Chondrocyte (in vitro differentiated cells): ENCODE data around the gene NR5A1. TPM values are rescaled to one million over a fixed set of nuclear protein-coding genes. Genes with fewer than 3 reads are reported as not detected.

Experiments used
- DNase-seq: peaks from one replicate; pipeline ENCODE4 v3.0.0; 2021; ENCODE audit warnings: mixed read lengths, low spot score
- H3K27ac Mint-ChIP-seq: one replicate; pipeline ENCODE4 v1.8.0; 2021; ENCODE audit warnings: mild to moderate bottlenecking, moderate library complexity, mixed read lengths; ENCODE audit not compliant: unreplicated experiment
- H3K27me3 Mint-ChIP-seq: 2 replicates; pipeline ENCODE4 v1.8.0; 2021; ENCODE audit warnings: low read depth, mixed read lengths
- H3K36me3 Mint-ChIP-seq: 2 replicates; pipeline ENCODE4 v1.8.0; 2021; ENCODE audit warnings: low read depth, mixed read lengths
- H3K4me1 Mint-ChIP-seq: 2 replicates; pipeline ENCODE4 v1.8.0; 2021; ENCODE audit warnings: low read depth, mild to moderate bottlenecking, mixed read lengths
- H3K4me3 Mint-ChIP-seq: one replicate; pipeline ENCODE4 v1.8.0; 2021; ENCODE audit warnings: mild to moderate bottlenecking, moderate library complexity, mixed read lengths; ENCODE audit not compliant: unreplicated experiment
- H3K9me3 Mint-ChIP-seq: 2 replicates; pipeline ENCODE4 v1.8.0; 2021; ENCODE audit warnings: low read depth, mixed read lengths
- total RNA-seq: library from RNA; stranded (reverse); gene quantifications from 3 replicates; pipeline ENCODE4 v1.2.1, GENCODE V29; 2021
- TF ChIP-seq, protein P1 (sequence below): fragments of 200-600 bp; sonication (generic); IDR thresholded peaks from 2 replicates; pipeline ENCODE4 v1.5.0; 2021; ENCODE audit warnings: antibody characterized with exemption, mild to moderate bottlenecking, moderate library complexity

Gene NR5A1
- total RNA-seq, 1 donor from 2014 or later: not detected

DNA sequence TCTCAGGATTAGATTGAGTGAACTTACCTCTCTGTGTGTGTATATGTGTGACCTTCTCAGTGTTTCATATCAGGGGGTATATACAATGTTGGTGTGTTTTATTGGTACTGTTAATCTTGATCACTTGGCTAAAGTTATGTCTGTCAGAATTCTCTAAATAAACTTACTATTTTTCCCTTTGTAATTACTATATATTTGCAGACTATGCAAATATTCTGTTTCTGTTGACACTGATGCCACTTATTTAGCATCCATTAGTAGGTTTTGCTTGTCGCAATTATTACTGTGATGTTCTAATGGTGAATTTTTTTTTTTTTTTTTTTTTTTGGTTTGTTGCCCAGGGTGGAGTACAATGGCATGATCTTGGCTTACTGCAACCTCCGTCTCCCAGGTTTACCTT lies 42.9 kb upstream of the NR5A1 start:
- DNase-seq: no peak
- no peaks in the 10 kb centered on the region for H3K27me3 Mint-ChIP-seq
- H3K27ac Mint-ChIP-seq: no peak overlapping the region
- H3K36me3 Mint-ChIP-seq: no peaks in the 10 kb centered on the region
- TF ChIP-seq, protein P1, sequence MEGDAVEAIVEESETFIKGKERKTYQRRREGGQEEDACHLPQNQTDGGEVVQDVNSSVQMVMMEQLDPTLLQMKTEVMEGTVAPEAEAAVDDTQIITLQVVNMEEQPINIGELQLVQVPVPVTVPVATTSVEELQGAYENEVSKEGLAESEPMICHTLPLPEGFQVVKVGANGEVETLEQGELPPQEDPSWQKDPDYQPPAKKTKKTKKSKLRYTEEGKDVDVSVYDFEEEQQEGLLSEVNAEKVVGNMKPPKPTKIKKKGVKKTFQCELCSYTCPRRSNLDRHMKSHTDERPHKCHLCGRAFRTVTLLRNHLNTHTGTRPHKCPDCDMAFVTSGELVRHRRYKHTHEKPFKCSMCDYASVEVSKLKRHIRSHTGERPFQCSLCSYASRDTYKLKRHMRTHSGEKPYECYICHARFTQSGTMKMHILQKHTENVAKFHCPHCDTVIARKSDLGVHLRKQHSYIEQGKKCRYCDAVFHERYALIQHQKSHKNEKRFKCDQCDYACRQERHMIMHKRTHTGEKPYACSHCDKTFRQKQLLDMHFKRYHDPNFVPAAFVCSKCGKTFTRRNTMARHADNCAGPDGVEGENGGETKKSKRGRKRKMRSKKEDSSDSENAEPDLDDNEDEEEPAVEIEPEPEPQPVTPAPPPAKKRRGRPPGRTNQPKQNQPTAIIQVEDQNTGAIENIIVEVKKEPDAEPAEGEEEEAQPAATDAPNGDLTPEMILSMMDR: no peak
- H3K4me3 Mint-ChIP-seq: no peak overlapping the region
- H3K9me3 Mint-ChIP-seq: no peaks in the 10 kb centered on the region
- no peaks in the 10 kb centered on the region for H3K4me1 Mint-ChIP-seq

- H3K27ac Mint-ChIP-seq: no peak overlapping the region
- H3K4me1 Mint-ChIP-seq: no peaks in the 10 kb centered on the region
- no peak for DNase-seq
- H3K27me3 Mint-ChIP-seq: no peaks in the 10 kb centered on the region
- TF ChIP-seq, protein P1: no peak
- no peaks in the 10 kb centered on the region for H3K9me3 Mint-ChIP-seq
- H3K4me3 Mint-ChIP-seq: no peak overlapping the region
- no peaks in the 10 kb centered on the region for H3K36me3 Mint-ChIP-seq
Observed at GRCh38 chr9:124549016-124549415, 41.8 kb upstream of the NR5A1 start.

DNA sequence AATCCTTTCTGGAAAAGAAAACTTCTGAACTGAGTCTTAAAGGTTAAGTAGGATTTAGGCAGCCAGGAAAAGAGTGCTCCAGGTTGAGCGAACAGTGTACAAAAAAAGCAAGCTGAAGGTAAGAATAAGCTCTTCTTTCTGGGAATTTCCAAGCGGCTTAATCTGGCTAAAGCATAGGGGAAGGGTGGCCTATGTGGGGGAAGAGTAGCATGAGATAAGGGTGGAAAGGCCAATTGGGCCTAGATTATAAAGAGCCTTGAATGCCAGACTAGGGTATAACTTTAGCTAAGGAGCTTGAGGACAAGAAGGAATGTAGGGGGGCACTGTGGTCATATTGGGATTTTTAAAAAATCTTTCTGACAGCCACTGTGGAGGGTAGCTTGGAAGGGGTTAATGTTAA lies 37.3 kb upstream of the NR5A1 start:
- no peak overlapping the region for H3K4me3 Mint-ChIP-seq
- H3K27me3 Mint-ChIP-seq: no peaks in the 10 kb centered on the region
- no peaks in the 10 kb centered on the region for H3K4me1 Mint-ChIP-seq

GRCh38 chr9:124541824-124542223 lies 34.6 kb upstream of the NR5A1 start:
- TF ChIP-seq, protein P1: no peak
- Mint-ChIP-seq H3K4me3 (no peak overlapping the region), H3K9me3 (no peaks in the 10 kb centered on the region)

More for the DNA sequence above, 37.3 kb upstream of the NR5A1 start:
- Mint-ChIP-seq H3K36me3 (no peaks in the 10 kb centered on the region), H3K9me3 (no peaks in the 10 kb centered on the region), H3K27ac (no peak overlapping the region)
- DNase-seq: no peak
- TF ChIP-seq, protein P1: no peak

GRCh38 chr9:124537926-124538325 lies 30.7 kb upstream of the NR5A1 start:
- no peak overlapping the region for H3K27ac Mint-ChIP-seq
- no peaks in the 10 kb centered on the region for H3K4me1 Mint-ChIP-seq
- no peak for DNase-seq
- no peak overlapping the region for H3K4me3 Mint-ChIP-seq
- no peaks in the 10 kb centered on the region for H3K36me3 Mint-ChIP-seq
- no peaks in the 10 kb centered on the region for H3K27me3 Mint-ChIP-seq
- no peaks in the 10 kb centered on the region for H3K9me3 Mint-ChIP-seq
- TF ChIP-seq, protein P1: no peak

More at GRCh38 chr9:124541824-124542223, 34.6 kb upstream of the NR5A1 start:
- no peak for DNase-seq
- H3K27me3 Mint-ChIP-seq: no peaks in the 10 kb centered on the region
- H3K27ac Mint-ChIP-seq: no peak overlapping the region
- no peaks in the 10 kb centered on the region for H3K4me1 Mint-ChIP-seq
- H3K36me3 Mint-ChIP-seq: no peaks in the 10 kb centered on the region
